K562 (cell line): ENCODE measurements around the gene CA6. TPM values are rescaled to one million over a fixed set of nuclear protein-coding genes. Genes with fewer than 3 reads are reported as not detected.

Experiments used
- ATAC-seq: fragments of 200-7000 bp; cut with Tn5 transposase; 3 replicates; pipeline ENCODE4 v1.9.1; 2020; ENCODE audit warnings: moderate library complexity
- BruUV-seq: library from RNA; stranded (reverse); fragments of 400-500 nt; replicated peaks from 2 replicates; lab custom pipeline; 2021; lab: Mats Ljungman, UMichigan
- CTCF ChIA-PET: fragments of 300-600 bp; formaldehyde crosslinking; extraction: SDS; loops from one replicate; lab custom pipeline; 2021; ENCODE audit warnings: low intra/inter-chr PET ratio; lab: Yijun Ruan, JAX
- POLR2A ChIA-PET: fragments of 300-600, 350-650 bp; sonication (Branson Sonifier 250); formaldehyde crosslinking; extraction: SDS; loops from one replicate; lab custom pipeline; 2021; ENCODE audit warnings: antibody characterized with exemption, inconsistent platforms; lab: Yijun Ruan, JAX
- DNase-seq, 4 experiments: peaks; one replicate each; pipeline versions ENCODE4 v3.0.0 to v3.0.0-alpha.2; 2011 to 2018; ENCODE audit warnings: low spot score in 3 of 4, mixed read lengths in 3 of 4; ENCODE audit errors: extremely low read depth in 1 of 4
- FAIRE-seq: peaks from 2 replicates; lab custom pipeline; 2011; peaks lifted over from hg19 to GRCh38; lab: Jason Lieb, UNC
- H2AFZ ChIP-seq: 2 replicates; pipeline ENCODE4 v1.6.0; 2011; ENCODE audit warnings: low read depth, low read length, control low read depth, inconsistent platforms
- H3K27ac ChIP-seq: fragments of 200-600 bp; 3 replicates; pipeline ENCODE4 v1.8.0; 2011; ENCODE audit warnings: low read depth, mild to moderate bottlenecking, control low read depth, inconsistent platforms, low read length, moderate library complexity, mixed read lengths; ENCODE audit errors: extremely low read depth
- H3K27me3 ChIP-seq, 2 experiments: fragments of 300-600 bp in 1 of 2; 2 replicates in 1 of 2; 3 replicates in 1 of 2; pipeline versions ENCODE4 v1.6.0 to v1.8.0; 2011; ENCODE audit warnings: inconsistent platforms in 2 of 2, low read length in 2 of 2, mild to moderate bottlenecking in 1 of 2, mixed read lengths in 1 of 2, moderate library complexity in 1 of 2; ENCODE audit not compliant: control insufficient read depth in 2 of 2, insufficient read depth in 2 of 2
- H3K36me3 ChIP-seq: fragments of 300-600 bp; 3 replicates; pipeline ENCODE4 v1.8.0; 2011; ENCODE audit warnings: mild to moderate bottlenecking, low read length, inconsistent platforms; ENCODE audit not compliant: control insufficient read depth, insufficient read depth
- H3K4me1 ChIP-seq, 2 experiments: fragments of 200-600 bp in 1 of 2; replicated peaks in 1 of 2; 2 replicates in 1 of 2; 3 replicates in 1 of 2; pipeline versions ENCODE4 v1.5.1 to v1.8.0; 2011; ENCODE audit warnings: inconsistent platforms in 2 of 2, low read length in 2 of 2, mild to moderate bottlenecking in 1 of 2, mixed read lengths in 1 of 2, moderate library complexity in 1 of 2; ENCODE audit not compliant: control insufficient read depth in 2 of 2, insufficient read depth in 2 of 2
- H3K4me2 ChIP-seq: 2 replicates; pipeline ENCODE4 v1.6.1; 2011; ENCODE audit warnings: low read length, control low read depth, inconsistent platforms, mixed read lengths; ENCODE audit not compliant: insufficient read depth
- H3K4me3 ChIP-seq: fragments of 200-600 bp; sonication (generic), shearing (Covaris generic); 2 replicates; pipeline ENCODE4 v1.5.1; 2016; ENCODE audit warnings: control low read depth, inconsistent platforms
- H3K79me2 ChIP-seq: fragments of 200-600 bp; 3 replicates; pipeline ENCODE4 v1.8.0; 2011; ENCODE audit warnings: low read length, inconsistent platforms; ENCODE audit not compliant: control insufficient read depth, insufficient read depth
- H3K9ac ChIP-seq, 2 experiments: 2 replicates each; pipeline versions ENCODE4 v1.6.0 to v1.6.1; 2011; ENCODE audit warnings: low read depth in 2 of 2, low read length in 2 of 2, control low read depth in 1 of 2, inconsistent platforms in 1 of 2, mild to moderate bottlenecking in 1 of 2, mixed read lengths in 1 of 2; ENCODE audit not compliant: insufficient read depth in 1 of 2
- H3K9me1 ChIP-seq: one replicate; pipeline ENCODE4 v1.6.0; 2011; ENCODE audit warnings: inconsistent platforms, mild to moderate bottlenecking, low read length, moderate library complexity; ENCODE audit not compliant: control insufficient read depth, insufficient read depth
- H3K9me3 ChIP-seq: replicated peaks from 2 replicates; pipeline ENCODE4 v1.5.1; 2011; ENCODE audit warnings: low read depth, low read length, inconsistent platforms; ENCODE audit not compliant: control insufficient read depth, insufficient read depth
- H4K20me1 ChIP-seq: replicated peaks from 2 replicates; pipeline ENCODE4 v1.6.1; 2011; ENCODE audit warnings: low read length, inconsistent platforms, mixed read lengths; ENCODE audit not compliant: control insufficient read depth, insufficient read depth
- POLR2AphosphoS5 ChIP-seq: IDR thresholded peaks from 2 replicates; pipeline ENCODE4 v1.6.1; 2011; ENCODE audit warnings: mild to moderate bottlenecking, low read depth, low read length, moderate library complexity; ENCODE audit not compliant: control insufficient read depth, insufficient read depth
- RBM25 ChIP-seq: fragments of 200-400 bp; formaldehyde crosslinking; IDR thresholded peaks from 2 replicates; pipeline ENCODE4 v1.6.1; 2018; ENCODE audit warnings: low read length, low read depth, moderate library complexity; ENCODE audit not compliant: severe bottlenecking
- WGBS: fragments of 100-300 bp; shearing (Covaris generic); methylation state at CpG from one replicate; pipeline ENCODE4 v1.1.6; 2016; ENCODE audit warnings: low coverage, mixed read lengths; ENCODE audit not compliant: insufficient coverage; ENCODE audit errors: missing lambda C conversion rate; 5-methylcytosine and 5-hydroxymethylcytosine counted together
- in situ Hi-C: fragments of 300-500 bp; cut with MboI; formaldehyde crosslinking; loops from 4 replicates; pipeline ENCODE4 v1.15.0; 2018; ENCODE audit warnings: inconsistent platforms, mixed read lengths
- intact Hi-C: fragments of 100-400 bp; cut with micrococcal nuclease; formaldehyde crosslinking; loops from 2 replicates; pipeline ENCODE4 v1.14.2; 2022
- polyA plus RNA-seq, 8 experiments: library from polyadenylated mRNA; depleted of rRNA in 4 of 8; stranded (reverse) in 5 of 8; unstranded in 3 of 8; fragments of >200 nt; fragmentation: Nextera tagmentation in 2 of 8; fragmentation: Illumina TruSeq in 1 of 8; extraction: Ambion mirVana in 2 of 8; extraction: Trizol in 1 of 8; gene quantifications; 2 replicates each; pipeline versions ENCODE4 v1.2.1 to v1.2.3, GENCODE V29; 2011 to 2014; ENCODE audit warnings: inconsistent platforms in 1 of 8, missing spikeins in 1 of 8
- total RNA-seq, 7 experiments: library from RNA; depleted of rRNA in 6 of 7; stranded (reverse); fragments of >200 nt in 6 of 7; fragmentation: Illumina TruSeq in 2 of 7; extraction: Trizol in 2 of 7; gene quantifications; 2 replicates each; pipeline versions ENCODE4 v1.2.1 to v1.2.3, GENCODE V29; 2011 to 2021; ENCODE audit warnings: low replicate concordance in 1 of 7
- TF ChIP-seq, protein P1 (sequence below): fragments of 450-650 bp; IDR thresholded peaks from 2 replicates; pipeline ENCODE4 v1.6.1; 2016; ENCODE audit warnings: low read depth

Gene CA6
- total and polyA plus RNA-seq, 9 of the 15 experiments (the other 6 are each of a cell fraction or from before 2014, with no cell fraction given), result not detected

DNA sequence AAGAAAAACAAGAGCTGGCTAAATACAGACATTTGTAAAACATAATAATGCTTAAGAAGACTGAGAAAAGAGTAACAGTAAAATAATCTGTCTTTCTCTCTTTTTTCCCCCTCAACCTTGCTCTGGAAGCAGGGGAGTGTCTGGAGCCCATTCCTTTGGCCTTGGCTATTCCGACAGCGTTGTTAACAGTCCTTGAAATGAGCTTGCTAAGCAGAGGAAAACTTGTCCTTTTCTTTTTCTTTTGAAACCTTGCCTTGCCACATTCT, 6.7 kb upstream of the CA6 start (continued):
- TF ChIP-seq, protein P1, sequence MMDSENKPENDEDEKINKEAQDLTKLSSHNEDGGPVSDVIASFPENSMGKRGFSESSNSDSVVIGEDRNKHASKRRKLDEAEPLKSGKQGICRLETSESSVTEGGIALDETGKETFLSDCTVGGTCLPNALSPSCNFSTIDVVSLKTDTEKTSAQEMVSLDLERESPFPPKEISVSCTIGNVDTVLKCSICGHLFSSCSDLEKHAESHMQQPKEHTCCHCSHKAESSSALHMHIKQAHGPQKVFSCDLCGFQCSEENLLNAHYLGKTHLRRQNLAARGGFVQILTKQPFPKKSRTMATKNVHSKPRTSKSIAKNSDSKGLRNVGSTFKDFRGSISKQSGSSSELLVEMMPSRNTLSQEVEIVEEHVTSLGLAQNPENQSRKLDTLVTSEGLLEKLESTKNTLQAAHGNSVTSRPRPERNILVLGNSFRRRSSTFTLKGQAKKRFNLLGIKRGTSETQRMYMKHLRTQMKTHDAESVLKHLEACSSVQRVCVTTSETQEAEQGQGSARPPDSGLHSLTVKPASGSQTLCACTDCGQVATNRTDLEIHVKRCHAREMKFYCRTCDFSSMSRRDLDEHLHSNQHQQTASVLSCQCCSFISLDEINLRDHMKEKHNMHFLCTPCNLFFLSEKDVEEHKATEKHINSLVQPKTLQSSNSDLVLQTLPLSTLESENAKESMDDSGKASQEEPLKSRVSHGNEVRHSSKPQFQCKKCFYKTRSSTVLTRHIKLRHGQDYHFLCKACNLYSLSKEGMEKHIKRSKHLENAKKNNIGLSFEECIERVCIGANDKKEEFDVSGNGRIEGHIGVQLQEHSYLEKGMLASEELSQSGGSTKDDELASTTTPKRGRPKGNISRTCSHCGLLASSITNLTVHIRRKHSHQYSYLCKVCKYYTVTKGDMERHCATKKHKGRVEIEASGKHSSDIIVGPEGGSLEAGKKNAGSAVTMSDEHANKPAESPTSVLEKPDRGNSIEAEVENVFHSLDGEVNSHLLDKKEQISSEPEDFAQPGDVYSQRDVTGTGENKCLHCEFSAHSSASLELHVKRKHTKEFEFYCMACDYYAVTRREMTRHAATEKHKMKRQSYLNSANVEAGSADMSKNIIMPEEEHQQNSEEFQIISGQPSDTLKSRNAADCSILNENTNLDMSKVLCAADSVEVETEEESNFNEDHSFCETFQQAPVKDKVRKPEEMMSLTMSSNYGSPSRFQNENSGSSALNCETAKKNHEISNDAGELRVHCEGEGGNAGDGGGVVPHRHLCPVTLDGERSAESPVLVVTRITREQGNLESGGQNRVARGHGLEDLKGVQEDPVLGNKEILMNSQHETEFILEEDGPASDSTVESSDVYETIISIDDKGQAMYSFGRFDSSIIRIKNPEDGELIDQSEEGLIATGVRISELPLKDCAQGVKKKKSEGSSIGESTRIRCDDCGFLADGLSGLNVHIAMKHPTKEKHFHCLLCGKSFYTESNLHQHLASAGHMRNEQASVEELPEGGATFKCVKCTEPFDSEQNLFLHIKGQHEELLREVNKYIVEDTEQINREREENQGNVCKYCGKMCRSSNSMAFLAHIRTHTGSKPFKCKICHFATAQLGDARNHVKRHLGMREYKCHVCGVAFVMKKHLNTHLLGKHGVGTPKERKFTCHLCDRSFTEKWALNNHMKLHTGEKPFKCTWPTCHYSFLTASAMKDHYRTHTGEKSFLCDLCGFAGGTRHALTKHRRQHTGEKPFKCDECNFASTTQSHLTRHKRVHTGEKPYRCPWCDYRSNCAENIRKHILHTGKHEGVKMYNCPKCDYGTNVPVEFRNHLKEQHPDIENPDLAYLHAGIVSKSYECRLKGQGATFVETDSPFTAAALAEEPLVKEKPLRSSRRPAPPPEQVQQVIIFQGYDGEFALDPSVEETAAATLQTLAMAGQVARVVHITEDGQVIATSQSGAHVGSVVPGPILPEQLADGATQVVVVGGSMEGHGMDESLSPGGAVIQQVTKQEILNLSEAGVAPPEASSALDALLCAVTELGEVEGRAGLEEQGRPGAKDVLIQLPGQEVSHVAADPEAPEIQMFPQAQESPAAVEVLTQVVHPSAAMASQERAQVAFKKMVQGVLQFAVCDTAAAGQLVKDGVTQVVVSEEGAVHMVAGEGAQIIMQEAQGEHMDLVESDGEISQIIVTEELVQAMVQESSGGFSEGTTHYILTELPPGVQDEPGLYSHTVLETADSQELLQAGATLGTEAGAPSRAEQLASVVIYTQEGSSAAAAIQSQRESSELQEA, result no peak
- TF ChIP-seq, all 486 proteins: peak for 0

DNA sequence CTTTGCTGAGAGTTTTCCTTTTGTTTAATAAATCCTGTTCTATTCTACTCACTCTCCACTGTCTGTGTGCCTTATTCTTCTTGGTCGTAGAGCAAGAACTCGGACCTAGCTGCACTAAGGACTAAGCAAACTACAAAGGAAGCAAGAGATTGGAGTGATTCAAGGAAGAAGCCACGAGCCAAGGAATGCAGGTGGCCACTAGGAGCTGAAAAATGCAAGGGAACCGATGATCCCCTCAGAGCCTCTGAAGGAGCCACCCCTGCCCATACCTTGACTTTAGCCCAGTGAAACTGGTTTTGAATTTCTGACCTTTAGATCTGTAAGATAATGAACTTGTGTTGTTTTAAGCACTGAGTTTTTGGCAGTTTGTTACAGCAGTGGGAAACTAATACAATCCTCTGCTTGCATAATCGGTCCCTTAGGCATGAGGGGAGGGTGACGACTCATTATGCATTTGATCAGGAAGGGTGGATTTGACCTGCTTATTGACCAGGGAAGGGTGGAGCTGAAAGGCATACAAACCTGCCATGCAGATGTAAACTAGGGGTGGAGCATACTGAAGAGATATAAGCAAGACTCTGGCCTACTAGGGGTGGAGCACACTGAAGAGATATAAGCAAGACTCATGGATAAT, 6.2 kb upstream of the CA6 start:
- ChIA-PET CTCF (no interaction called here), POLR2A (interaction anchor here (0.6 to 0.9 kb wide), 3 partner anchors 15 to 196 kb away, joined by 3 to 4 read pairs (median 4); no protein-coding TSS in a partner anchor)
- no peaks in the 10 kb centered on the region for H3K9me1 ChIP-seq
- TF ChIP-seq POLR2AphosphoS5, result no peak
- peak; percentile 6 for TF ChIP-seq RBM25
- intact Hi-C loops (no loop called here), in situ Hi-C loops (no loop called here)
- no peak overlapping the region for H3K4me2 ChIP-seq
- H3K9ac ChIP-seq, result no peak overlapping the region
- peaks cover 36 to 50% of the 10 kb centered on the region in 2 experiments for H3K27me3 ChIP-seq
- no TSS peak for BruUV-seq
- no peak for ATAC-seq
- no peaks in the 10 kb centered on the region for H3K79me2 ChIP-seq
- no peak for DNase-seq
- H3K4me3 ChIP-seq, result no peak overlapping the region
- H3K27ac ChIP-seq, result no peak overlapping the region
- peaks cover 5% of the 10 kb centered on the region for H3K9me3 ChIP-seq
- no peaks in the 10 kb centered on the region for H3K36me3 ChIP-seq
- WGBS, result 1% methylated on average over 6 of the region's 6 CpGs
- no peaks in the 10 kb centered on the region; the same call in 1 of the 2 replicates for H4K20me1 ChIP-seq
- peak; percentile 23 for FAIRE-seq
- peaks cover 0 to 6% of the 10 kb centered on the region in 2 experiments; a peak in 1 of 5 replicates for H3K4me1 ChIP-seq
- H2AFZ ChIP-seq, result no peak overlapping the region
